Neutrophil (primary cell): Measurements from ENCODE around the gene LEF1.

Experiments used
- H3K27ac ChIP-seq: fragments of 200-600 bp; sonication (generic); 2 replicates; pipeline ENCODE4 v1.5.1; 2016; ENCODE audit warnings: mild to moderate bottlenecking, moderate library complexity
- H3K27me3 ChIP-seq: fragments of 200-600 bp; sonication (generic); 2 replicates; pipeline ENCODE4 v1.6.0; 2016; ENCODE audit warnings: mild to moderate bottlenecking
- H3K36me3 ChIP-seq: fragments of 200-600 bp; sonication (generic); 2 replicates; pipeline ENCODE4 v1.5.1; 2017
- H3K4me1 ChIP-seq, 2 experiments: fragments of 200-600 bp in 1 of 2; sonication (generic) in 1 of 2; 1 replicate in 1 of 2; 2 replicates in 1 of 2; pipeline versions ENCODE4 v1.5.1 to v1.6.1; 2013 to 2016; ENCODE audit warnings: low read depth in 1 of 2, low read length in 1 of 2, mild to moderate bottlenecking in 1 of 2, moderate library complexity in 1 of 2; ENCODE audit not compliant: control insufficient read depth in 1 of 2, insufficient read depth in 1 of 2
- H3K4me3 ChIP-seq, 2 experiments: fragments of 200-600 bp in 1 of 2; sonication (generic) in 1 of 2; 1 replicate in 1 of 2; 2 replicates in 1 of 2; pipeline ENCODE4 v1.5.1; 2013 to 2016; ENCODE audit warnings: low read depth in 1 of 2, low read length in 1 of 2, mild to moderate bottlenecking in 1 of 2, moderate library complexity in 1 of 2
- H3K9me3 ChIP-seq: fragments of 200-600 bp; sonication (generic); 2 replicates; pipeline ENCODE4 v1.5.1; 2016
- CTCF ChIP-seq: fragments of 200-600 bp; sonication (generic); IDR thresholded peaks from 2 replicates; pipeline ENCODE4 v1.5.1; 2016; ENCODE audit warnings: antibody characterized with exemption

Gene LEF1

DNA sequence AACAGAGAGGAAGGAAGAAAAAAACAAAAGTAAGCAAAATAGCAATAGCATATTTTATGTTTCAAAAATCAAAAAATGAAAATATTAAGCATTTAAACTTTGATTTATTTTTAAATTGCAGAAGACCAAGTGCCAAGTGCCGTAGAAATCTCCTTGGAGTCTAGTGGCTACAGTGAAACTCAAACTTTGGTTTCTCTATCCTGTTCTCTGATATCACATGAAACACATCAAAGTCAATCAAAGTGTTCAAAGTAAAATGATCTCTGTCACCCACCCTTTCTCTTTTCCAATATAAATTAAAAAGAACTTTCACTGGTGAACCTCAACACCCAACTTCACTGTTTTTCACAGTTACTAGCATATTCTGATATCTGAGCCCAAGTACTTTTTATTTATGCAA is 98.0 kb downstream of the LEF1 start:
- TF ChIP-seq CTCF = no peak
- Histone ChIP-seq H3K36me3 (no peaks in the 10 kb centered on the region), H3K27ac (no peak overlapping the region), H3K4me1 (no peaks in the 10 kb centered on the region), H3K27me3 (peaks cover 14% of the 10 kb centered on the region), H3K9me3 (no peaks in the 10 kb centered on the region), H3K4me3 (no peak overlapping the region)

- Histone ChIP-seq H3K4me3 (no peak overlapping the region), H3K27me3 (peaks cover 14% of the 10 kb centered on the region), H3K36me3 (no peaks in the 10 kb centered on the region), H3K4me1 (no peaks in the 10 kb centered on the region), H3K9me3 (no peaks in the 10 kb centered on the region), H3K27ac (no peak overlapping the region)
- no peak for TF ChIP-seq CTCF
Observed at GRCh38 chr4:108068442-108068841, 100.3 kb downstream of the LEF1 start.

DNA sequence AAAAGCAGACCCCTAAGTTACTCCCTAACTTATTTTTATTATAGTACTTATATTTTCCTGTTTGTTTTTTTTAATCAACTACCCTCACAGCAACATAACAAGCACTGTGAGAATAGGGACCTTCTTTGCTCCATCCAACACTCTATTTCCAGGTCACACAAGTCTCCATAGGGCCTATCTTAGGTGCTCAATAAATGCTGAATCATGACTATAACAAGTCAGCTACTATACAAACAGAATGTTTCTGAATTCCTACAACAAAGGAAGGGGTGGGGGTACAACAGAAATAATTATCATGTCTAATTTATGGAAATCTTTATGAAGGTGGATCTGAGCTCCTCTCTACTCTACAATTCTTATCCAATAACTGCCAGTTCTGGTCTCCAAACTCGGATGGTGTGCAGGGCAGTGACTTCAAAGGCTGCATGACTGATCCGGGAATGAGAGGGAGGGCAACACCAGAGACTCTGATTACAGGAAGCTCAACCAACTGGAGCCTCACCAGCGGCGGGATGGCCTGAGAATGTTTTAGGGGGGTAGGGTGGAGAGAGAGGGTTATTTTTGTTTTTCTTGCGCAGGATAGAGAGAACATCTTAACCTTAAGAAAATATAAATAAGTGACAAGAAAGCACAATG is 107.9 kb downstream of the LEF1 start:
- H3K4me3 ChIP-seq = no peak overlapping the region
- no peaks in the 10 kb centered on the region for H3K9me3 ChIP-seq
- no peak overlapping the region for H3K27ac ChIP-seq
- no peaks in the 10 kb centered on the region for H3K36me3 ChIP-seq
- TF ChIP-seq CTCF = no peak
- H3K4me1 ChIP-seq = no peaks in the 10 kb centered on the region
- peaks cover 18% of the 10 kb centered on the region for H3K27me3 ChIP-seq

DNA sequence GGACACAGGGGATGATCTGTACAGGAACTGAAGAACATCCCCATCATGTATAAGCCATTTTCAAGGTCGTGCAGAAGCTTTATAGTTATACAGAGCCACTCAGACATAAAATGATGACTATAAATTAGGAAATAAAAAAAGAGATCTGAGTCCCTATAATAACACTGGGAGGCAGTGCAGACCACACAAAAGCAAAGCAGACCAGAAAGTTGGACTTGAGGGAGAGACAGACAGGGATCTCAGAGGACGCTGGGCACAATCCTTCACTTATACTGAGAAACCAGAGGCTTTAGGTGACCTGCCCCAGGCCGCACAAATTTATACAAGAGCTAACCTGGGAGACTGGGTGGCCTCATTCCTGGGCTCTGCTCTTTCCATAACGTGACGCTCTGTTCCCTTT is 108.6 kb downstream of the LEF1 start:
- Histone ChIP-seq H3K27ac (no peak overlapping the region), H3K4me3 (no peak overlapping the region), H3K9me3 (no peaks in the 10 kb centered on the region), H3K4me1 (no peaks in the 10 kb centered on the region), H3K27me3 (peaks cover 18% of the 10 kb centered on the region), H3K36me3 (no peaks in the 10 kb centered on the region)
- no peak for TF ChIP-seq CTCF

GRCh38 chr4:108058685-108059440 is 109.9 kb downstream of the LEF1 start:
- Histone ChIP-seq H3K9me3 (no peaks in the 10 kb centered on the region), H3K36me3 (no peaks in the 10 kb centered on the region), H3K4me1 (no peaks in the 10 kb centered on the region), H3K4me3 (no peak overlapping the region), H3K27ac (no peak overlapping the region), H3K27me3 (peaks cover 21% of the 10 kb centered on the region)
- no peak for TF ChIP-seq CTCF
